GM21447 (cell line): ENCODE results near the gene BTBD2.
"Not testable (repeated sequence)": the region's sequence is repeated elsewhere in the genome, so short reads cannot be mapped to it uniquely, and the experiment has no call there.

Experiments used
- ATAC-seq: cut with Tn5 transposase; IDR thresholded peaks from one replicate; pipeline ENCODE4 v1.9.1; 2021; ENCODE audit not compliant: unreplicated experiment

BTBD2 gene

DNA sequence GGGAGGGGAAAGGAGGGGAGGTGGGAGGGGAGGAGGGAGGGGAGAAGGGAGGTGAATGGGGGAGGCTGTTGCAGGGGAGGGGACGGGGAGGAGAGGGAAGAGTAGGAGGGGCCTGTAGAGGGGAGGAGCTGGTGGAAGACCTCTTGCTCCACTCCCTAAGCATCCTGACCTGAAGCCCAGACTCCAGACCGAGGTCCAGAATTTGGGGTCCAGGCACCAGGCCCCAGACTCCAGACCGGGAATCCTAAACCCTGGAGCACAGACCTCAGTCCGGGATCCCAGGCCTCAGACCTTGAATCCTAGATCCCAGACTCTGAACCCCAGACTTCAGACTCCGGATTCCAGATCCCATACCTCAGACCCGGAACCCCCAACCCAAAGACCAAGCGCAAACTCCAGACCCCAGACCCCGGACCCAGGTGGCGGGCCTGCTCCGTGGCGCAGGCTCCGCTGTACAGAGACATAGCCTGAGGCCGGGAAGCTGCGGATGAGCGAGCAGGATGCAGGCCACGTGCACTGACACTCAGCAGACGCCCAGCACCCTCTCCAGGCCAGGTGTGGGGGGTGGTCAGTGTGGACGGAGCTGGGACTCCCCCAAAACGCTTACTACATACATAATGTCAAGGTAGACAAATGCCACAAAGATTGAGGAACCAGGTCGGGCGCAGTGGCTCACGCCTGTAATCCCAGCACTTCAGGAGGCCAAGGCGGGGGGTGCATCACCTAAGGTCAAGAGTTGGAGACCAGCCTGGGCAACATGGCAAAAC lies 710 bp upstream of the BTBD2 start:
- no peak for ATAC-seq

DNA sequence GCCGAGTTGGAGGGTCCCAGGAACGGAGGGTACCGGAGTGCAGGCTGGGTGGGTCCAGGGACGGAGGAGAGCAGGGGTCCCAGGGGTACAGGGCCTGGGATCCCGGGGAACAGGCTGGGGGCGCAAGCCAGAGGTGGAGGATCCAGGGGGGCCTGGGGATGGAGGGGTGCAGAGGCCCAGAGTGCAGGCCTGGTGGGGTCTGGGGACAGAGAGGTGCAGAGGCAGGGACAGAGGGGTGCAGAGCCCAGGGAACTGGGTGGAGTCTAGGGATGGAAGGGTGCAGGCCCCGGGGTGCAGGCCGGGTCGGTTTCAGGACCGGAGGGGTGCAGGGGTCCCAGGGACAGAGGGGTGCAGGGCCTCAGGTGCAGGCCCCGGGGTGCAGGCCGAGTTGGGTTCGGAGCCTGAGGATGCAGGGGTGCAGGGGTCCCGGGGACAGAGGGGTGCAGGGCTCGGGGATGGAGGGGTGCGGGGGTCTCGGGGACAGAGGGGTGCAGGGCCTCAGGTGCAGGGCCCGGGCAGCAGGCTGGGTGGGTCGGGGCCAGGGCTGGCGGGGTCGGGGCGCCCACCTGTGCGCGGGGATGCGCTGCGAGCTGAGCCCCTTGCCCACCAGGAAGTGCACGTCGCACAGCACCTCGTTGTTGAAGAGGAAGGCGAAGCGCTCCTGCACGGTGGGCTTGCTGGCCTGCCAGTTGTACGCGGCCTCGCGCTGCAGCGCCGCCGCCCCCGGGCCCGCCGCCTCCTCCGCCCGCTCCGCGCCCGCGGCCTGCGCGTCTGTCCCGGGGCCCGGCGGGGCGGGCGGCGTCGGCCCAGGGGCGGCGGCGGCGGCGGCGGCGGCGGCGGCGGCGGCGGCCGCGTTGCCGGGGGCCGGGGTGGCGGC lies 545 bp downstream of the BTBD2 start:
- ATAC-seq, result no peak

DNA sequence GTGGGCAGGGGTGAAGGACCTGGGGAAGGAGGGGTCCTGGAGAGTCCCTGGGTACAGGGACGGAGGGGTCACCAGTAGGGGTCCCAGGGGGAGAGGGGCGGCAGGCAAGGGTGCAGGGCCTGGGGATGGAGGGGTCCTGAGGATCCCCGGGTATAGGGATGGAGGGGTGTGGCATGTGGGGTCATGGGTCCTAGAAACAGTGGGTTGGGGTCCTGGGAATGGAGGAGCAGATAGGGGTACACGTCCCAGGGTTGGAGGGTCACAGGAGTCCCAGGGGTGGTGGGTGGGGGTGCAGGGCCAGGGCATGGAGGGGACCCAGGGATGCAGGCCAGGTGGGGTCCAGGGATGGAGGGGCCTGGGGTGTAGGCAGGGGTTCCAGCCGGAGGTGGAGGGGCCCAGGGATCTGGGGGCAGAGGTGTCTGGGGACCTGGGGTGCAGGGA lies 1.4 kb downstream of the BTBD2 start:
- no peak for ATAC-seq

DNA sequence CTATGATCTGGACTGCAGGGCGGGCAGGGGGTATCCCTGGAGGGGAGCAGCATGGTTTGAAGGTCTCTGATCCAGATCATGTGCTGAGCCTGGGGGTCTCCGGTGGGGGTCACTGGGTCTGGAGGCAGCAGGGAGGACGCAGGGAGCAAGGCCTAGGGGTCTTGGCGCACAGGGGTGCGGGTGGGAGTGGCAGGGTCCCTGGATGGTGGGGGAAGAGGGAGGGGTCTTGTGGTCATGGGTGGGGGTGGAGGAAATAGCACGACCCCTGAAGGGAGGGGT lies 1.9 kb downstream of the BTBD2 start:
- no peak for ATAC-seq

DNA sequence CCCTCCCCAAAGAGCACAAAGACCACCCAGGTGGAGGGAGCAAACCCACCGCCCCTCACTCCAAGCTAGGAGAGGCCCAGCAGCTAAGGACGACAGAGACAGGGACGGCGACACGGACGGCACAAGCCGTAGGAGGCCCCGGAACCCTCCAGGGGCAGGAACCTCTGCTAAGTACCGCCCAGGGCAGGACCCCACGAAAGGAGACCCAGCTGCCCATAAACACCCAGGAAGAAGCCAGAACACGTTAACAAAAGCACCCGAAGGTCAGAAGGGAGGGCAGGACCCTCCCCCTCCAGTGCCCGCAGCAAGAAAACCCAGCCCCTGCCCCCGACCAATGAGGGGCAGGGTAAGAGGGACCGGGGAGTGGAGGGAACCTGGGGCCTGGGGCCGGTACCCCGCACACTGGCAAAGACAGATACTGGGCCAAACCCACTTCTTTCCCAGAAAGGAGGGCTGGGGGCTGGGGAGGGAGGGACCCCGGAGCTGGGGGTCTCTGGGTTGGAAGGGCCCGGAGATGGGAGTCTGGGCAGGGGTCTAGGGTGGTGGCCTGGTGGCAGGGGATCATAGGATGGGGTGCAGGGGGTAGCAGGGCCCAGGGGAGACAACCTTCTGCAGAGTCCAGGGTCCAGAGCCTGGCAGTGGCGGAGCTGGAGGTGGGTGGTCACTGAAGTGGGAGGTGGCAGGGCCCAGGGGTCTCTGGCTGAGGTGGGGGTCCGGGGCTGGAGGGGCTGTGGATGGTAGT lies 2.4 kb downstream of the BTBD2 start:
- ATAC-seq, result no peak

DNA sequence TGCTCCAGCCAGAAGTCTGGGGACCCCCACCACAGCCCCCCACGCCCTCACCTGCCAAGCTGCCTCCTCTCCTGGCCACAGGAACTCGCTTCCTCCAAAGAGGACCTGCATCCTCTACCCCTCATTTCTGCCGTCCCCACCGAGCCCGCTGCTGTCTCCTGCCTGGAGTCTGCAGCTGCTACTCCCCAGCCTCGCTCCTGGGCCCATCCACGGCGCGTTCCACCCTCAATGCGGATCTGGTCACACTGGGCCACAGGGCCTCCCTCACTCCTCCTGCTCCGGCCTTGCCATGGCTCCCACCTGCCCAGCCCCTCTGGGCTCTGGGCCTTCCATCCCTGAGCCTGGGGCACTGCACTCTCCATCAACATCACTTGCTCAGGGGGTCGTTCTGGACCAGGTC lies 4.3 kb downstream of the BTBD2 start:
- ATAC-seq, result no peak

DNA sequence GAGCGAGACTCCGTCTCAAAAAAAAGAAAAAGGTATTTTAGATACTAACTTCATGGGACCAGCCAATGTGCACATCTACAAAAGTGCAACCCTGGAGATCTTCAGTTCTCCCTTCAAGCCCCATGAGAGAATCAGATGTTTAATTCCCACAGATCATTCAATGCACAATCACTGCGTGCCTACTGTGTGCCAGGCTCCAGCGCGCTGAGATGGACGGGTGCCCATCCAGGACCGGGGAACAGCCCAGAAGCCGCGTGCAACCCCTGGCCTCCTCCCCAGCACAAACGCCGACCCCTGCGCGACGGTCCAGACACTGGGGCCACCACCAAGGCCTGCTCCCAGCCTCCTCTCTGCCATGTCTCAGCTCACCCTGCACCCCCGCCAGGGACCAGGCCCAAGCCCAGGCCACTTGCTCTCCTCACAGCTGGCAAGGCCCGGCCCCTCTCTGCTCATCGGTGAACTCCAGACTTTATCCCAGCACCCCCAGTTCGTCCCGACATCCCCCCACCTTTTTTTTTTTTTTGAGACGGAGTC lies 5.3 kb downstream of the BTBD2 start:
- no peak for ATAC-seq

DNA sequence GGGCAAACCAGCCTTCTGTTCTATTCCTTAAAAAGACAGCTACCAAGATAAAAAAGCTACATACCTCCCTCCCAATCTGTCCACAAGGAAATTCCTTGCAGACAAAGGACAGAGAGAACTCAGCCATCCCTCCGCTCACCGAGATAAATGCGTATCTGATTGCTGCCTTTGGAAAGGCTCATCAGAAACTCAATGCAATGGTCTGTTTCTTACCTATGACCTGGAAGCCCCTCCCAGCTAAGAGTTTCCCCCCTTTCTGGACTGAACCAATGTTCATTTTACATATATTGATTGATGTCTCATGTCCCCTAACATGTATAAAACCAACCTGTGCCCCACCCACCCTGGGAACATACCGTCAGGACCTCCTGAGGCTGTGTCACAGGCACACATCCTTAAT lies 11.6 kb downstream of the BTBD2 start:
- ATAC-seq, result no peak

DNA sequence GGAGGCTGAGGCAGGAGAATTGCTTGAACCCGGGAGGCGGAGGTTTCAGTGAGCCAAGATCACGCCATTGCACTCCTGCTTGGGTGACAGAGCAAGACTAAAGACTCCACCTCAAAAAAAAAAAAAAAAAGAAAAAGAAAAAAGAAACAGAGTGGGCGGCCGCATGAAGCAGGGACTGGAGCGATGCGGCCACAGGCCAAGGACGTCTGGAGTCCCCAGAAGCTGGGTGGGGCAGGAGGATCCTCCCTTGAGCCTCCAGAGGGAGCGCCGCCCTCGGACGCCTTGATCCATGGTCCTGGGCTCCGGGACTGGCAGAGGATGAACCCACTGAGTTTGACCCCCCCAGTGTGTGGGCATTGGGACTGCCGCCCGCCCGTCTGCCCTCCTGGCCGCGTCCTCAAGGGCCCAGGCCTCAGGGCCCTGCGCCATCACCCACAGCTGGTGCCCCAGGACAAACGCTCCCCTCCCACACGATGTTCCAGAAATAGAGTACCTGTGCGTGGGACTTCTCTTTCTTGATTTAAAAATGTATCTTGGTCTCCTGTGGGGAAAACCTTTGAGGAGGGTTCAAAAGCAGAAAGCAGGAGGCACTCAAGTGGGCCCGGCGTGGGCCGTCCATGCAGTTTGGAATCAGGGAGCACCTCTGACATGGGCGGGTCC lies 15.5 kb downstream of the BTBD2 start:
- no peak for ATAC-seq

DNA sequence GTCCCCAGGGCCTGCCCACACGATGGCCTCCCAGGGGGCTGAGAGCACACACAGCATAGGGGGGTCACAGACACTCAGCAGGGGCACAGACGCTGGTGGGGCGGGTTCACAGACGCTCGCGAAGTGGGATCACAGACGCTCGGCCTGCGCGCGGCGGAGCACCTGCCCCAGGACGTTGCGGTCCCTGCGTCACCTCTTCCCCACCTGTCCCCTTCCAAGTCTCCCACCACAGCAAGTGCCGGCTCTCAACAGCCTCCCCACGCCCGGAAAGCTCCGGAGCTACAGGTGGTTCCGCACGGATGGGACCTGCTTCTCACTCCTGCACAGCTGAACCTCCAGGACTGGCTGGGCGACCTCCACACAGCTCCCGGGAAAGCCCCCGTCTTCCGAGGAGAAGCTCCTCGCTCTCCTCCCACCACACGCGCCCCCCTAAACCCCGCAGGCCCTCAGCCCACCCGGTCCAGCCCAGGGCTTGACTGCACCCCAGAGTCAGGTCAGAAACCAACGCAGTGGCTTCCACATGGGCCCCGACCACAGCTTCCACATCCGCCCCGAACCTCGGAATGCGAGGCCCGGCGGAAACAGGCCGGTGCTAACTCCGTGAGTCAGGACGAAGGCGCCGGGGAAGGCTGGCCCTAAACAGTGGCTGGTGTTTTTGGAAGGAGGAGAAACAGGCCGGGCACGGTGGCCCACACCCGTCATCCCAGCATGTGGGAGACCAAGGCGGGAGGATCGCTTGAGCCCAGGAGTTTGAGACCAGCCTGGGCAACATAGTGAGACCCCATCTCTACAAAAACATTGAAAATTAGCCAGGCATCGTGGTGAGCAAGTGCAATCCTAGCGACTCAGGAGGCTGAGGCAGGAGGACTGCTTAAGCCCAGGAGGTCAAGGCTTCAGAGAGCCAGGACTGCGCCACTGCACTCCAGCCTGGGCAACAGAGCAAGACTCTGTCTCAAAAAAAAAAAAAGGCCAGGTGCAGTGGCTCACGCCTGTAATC lies 16.5 kb downstream of the BTBD2 start:
- no peak for ATAC-seq

DNA sequence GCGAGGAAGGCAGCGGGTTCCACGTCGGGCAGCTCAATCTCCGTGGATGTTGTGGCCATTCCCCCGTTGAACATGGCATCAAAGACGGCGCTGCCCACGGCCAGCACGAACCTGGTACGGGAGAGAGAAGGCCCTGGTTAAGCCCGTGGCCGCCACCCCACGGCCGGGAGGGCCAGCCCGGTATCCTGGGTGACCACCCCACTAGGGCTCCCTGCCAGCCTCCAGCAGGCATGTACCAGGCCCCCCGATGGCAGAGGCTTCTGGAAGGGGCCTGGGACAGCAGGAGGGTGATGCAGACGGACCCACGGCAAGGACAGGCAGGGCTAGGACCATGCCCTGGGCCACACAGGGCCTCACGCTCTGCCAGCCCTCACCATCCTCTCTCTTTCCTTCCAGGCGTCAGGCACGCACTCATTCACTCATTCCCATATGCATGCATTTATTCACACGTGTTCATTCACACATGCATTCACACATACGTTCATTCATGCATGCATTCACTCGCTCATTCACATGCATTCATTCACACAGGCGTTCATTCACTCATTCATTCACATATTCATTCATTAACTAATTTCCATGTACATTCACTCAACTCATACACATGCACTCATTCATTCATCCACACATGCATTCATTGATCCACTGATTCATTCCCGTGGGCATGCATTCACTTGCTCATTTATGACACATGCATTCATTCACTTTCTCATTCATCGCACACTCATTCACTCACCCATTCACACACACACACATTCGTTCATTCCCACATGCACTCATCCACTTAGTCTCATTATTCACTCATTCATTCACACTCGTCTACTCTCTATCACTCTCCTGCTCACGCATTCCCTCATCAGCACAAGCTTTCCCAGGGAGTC lies 17.9 kb downstream of the BTBD2 start:
- no peak for ATAC-seq

DNA sequence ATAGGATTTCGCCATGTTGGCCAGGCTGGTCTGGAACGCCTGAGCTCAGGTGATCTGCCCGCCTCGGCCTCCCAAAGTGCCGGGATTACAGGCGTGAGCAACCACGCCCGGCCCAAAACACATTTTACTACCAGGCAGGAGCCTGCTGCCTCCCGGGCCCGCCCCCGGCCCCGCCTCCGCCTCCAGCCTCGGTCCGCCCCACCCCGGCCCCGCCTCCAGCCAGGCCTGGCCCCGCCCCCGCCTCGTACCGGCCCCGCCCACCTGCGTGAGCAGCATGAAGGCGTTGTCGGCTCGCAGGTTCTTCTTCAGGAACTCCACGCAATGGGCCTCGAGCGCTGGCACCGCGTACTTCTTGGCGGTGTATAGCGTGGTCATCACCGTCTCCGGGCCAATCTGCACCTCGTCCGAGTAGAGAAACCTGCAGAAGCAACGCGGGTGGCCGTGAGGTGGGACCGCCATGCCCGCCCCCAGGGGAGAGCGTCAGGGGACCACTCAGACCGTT lies 22.7 kb downstream of the BTBD2 start:
- ATAC-seq, result no peak

DNA sequence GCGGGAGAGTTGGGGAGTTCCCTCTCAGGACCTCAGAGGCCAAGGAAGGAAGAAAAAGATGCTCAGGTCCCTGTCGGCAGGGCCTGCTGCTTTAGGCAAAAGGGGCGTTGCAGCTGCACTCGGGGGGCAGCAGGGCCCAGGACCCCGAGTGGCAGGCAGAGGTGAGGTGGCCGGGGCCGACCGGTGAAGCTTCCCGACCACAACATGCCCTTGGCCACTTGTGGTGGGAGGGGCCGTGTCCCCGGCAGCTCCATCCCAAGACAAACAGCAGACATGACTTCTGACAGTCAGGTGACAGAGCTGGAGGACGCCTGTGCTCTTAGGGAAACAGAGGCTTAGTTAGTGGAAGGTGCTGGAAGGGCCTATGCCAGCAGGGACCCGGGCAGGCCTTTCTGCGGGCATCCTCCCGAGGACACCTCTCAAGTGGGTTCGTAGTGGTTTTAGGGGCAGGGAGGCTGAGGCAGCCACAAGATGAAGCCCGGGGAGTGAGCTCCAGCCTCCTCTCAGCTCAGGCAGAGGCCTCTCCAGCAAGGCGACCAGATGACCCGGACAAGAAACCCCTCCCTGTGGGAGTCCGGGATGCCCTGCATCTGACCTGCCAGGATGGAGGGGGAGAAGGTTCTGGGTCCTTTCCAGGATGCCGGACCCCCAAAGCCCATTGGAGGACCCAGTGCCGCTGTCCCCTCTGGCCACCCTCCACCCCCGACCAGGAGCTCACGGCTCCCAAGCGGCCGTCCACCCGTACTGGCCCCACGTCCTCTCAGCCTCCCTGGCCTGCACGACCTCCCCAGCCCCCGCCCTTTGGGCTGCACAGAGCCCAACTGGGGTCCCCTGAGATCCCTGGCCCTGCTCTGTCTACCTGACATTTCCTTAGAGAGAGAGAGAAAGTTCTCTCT lies 24.2 kb downstream of the BTBD2 start:
- no peak for ATAC-seq

DNA sequence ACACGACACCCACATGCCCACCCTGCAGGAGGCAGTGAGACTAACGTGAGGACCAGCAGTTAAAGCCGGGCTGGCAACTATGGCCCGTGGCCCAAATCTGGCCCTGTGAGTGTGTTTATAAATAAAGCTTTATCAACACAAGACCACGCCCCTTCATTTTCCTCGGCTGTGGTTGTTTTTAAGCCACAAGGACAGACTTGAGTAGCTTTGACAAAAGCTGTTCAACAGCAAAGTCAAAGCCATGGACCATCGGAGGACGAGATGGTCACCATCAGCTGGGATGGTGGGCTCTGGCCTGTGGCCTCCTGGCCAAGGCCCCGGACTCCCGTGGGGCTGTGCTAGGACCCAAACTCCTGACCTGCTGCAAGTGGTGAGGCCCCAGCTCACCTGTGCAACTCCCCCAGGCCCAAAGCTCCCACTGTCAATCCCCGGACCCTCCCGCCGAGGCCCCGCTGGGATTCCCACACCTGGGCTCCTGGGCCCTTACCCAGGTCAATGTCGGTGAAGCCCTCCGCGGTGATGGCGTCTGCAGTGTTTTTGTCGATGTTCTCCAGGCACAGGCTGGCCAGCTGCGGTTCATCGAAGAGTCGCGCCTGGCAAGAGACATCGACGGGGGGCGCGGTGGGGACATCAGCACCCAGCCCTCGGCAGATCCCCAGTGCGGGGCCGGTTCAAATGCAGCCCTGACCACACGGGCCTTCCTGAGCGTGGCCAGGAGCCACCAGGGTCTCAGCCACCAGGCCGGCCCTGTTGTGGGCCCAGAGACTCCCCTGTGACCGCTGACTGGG lies 25.1 kb downstream of the BTBD2 start:
- ATAC-seq, result no peak

DNA sequence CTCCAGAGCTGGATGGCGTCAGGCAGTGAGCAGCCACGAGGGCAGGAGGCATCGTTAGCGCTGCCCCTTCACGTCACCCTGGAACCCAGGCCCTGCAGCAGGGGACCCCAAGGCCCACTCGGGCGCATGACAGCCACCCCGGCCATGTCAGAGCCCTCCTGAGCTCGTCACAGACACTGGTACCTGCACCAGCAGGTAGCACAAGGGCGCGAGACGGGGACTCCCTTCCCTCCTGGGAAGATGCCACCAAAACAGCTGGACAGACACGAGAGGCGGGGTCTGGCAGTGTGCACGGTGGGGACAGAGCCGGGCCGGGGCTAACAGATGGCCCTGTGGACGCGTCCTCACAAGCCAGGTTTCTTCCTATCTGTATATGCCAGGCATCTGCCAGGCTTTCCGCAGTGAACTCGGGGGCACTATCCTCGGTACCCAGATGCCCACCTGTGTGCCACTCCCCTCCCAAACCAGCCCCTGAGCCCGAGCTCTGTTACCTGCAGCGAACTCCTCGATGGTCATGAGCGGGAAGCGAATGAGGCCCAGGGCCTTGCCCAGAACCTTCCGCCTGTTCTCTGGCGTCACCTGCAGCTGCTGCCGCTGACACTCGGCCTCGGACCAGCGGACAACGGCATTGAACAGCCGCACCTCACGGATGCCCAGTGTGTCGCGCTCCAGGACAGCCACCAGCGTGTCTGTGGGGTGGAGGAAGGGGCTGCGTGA lies 25.8 kb downstream of the BTBD2 start:
- no peak for ATAC-seq

DNA sequence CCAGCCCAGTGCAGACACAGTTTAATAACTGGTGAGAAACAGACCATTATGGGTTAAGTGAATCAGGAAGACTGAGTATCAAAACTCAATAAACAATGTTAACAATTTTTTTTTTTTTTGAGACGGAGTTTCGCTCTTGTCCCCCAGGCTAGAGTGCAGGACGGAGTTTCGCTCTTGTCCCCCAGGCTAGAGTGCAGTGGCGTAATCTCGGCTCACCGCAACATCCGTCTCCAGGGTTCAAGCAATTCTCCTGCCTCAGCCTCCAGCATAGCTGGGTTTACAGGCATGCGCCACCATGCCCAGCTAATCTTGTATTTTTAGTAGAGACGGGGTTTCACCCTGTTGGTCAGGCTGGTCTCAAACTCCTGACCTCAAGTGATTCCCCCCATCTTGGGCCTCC lies 27.1 kb downstream of the BTBD2 start:
- ATAC-seq, result not testable (repeated sequence)
